Heart right ventricle (tissue), 16 donors: ENCODE data around the gene GIPC3. TPM values are rescaled to one million over a fixed set of nuclear protein-coding genes. Genes with fewer than 3 reads are reported as not detected.

Experiments used
- ATAC-seq, 8 donors: fragments of 200-7000 bp; cut with Tn5 transposase; one replicate each; pipeline ENCODE4 v1.9.1; 2020; ENCODE audit warnings: mild to moderate bottlenecking in 8 of 8, moderate library complexity in 8 of 8, moderate number of reproducible peaks in 1 of 8
- DNase-seq, 2 donors: peaks; one replicate each; pipeline ENCODE4 v3.0.0-alpha.2; 2020
- H3K27ac ChIP-seq, 10 donors: fragments of 200-600 bp; sonication (generic) in 2 of 10; one replicate each; pipeline versions ENCODE4 v1.5.0 to v1.8.0; 2020 to 2022; ENCODE audit warnings: mild to moderate bottlenecking in 3 of 10
- H3K27me3 ChIP-seq, 7 donors: fragments of 200-600 bp; one replicate each; pipeline ENCODE4 v1.8.0; 2021 to 2022; ENCODE audit warnings: mild to moderate bottlenecking in 2 of 7
- H3K36me3 ChIP-seq, 9 donors: fragments of 200-600 bp; sonication (generic) in 1 of 9; one replicate each; pipeline versions ENCODE4 v1.5.0 to v1.8.0; 2020 to 2022; ENCODE audit warnings: mild to moderate bottlenecking in 2 of 9
- H3K4me1 ChIP-seq, 9 donors: fragments of 200-600 bp; sonication (generic) in 1 of 9; one replicate each; pipeline versions ENCODE4 v1.5.0 to v1.8.0; 2020 to 2022; ENCODE audit warnings: mild to moderate bottlenecking in 4 of 9
- H3K4me3 ChIP-seq, 10 donors: fragments of 200-600 bp; sonication (generic) in 2 of 10; one replicate each; pipeline versions ENCODE4 v1.5.0 to v1.8.0; 2020 to 2022; ENCODE audit warnings: mild to moderate bottlenecking in 7 of 10, moderate library complexity in 2 of 10
- H3K9me3 ChIP-seq, 11 donors: fragments of 200-600 bp in 10 of 11; sonication (generic) in 2 of 11; one replicate each; pipeline versions ENCODE4 v1.5.0 to v1.8.0; 2013 to 2022; ENCODE audit warnings: mild to moderate bottlenecking in 2 of 11, control low read depth in 1 of 11, moderate library complexity in 1 of 11
- WGBS, 2 donors: extraction: QIAGEN DNeasy Blood & Tissue Kit; methylation state at CpG; one replicate each; pipeline ENCODE4 v1.1.7; 2013; ENCODE audit warnings: inconsistent platforms in 1 of 2; 5-methylcytosine and 5-hydroxymethylcytosine counted together
- intact Hi-C, 10 donors: fragments of 100-400 bp; cut with DNase I; formaldehyde crosslinking; loops; one replicate each; pipeline versions ENCODE4 v1.11.1 to v1.14.2; 2022
- polyA plus RNA-seq, 2 donors: library from polyadenylated mRNA; stranded (reverse); fragments of 200-250 nt; gene quantifications; one replicate each; pipeline ENCODE4 v1.2.3, GENCODE V29; 2013
- total RNA-seq, 10 donors: library from RNA; stranded (reverse); fragmentation: NEBNext Ultra II Directional in 3 of 10; extraction: Animal tissue kit (Norgen Biotek cat#: 25700) in 3 of 10; gene quantifications; one replicate each; pipeline versions ENCODE4 v1.2.1 to v1.2.4, GENCODE V29; 2021 to 2023
- TF ChIP-seq, protein P1 (sequence below), 9 donors: fragments of 200-600 bp; sonication (generic) in 2 of 9; IDR thresholded peaks; one replicate each; pipeline versions ENCODE4 v1.5.0 to v1.8.0; 2021 to 2022; ENCODE audit warnings: antibody characterized with exemption in 9 of 9, mild to moderate bottlenecking in 5 of 9, moderate library complexity in 1 of 9
- donor health status: Arrhythmogenic right ventricular cardiomyopathy.
- donor health status: ischemic (EF 13 %, LVEDD 7.1; RV severe dilation, severe dysfunction).
- donor health status: healthy with polysubstance abuse.
- donor health status: DM: no; HTN: yes; CAD: no.
- donor health status: DM: no; HTN: no; CAD: no.
- donor health status: ischemic (EF 25% LVEDD 6.9; RV normal size, moderate dysfunction).
- donor health status: ischemic (EF 25% LVEDD 5.7; RV mildly dilated, moderate dysfunction).
- donor health status: healthy.
- donor health status: DM: yes; HTN: yes; CAD: no.
- donor health status: Ischemic cardiomyopathy.
- donor health status: ischemic (EF 35%, LVEDD 5.7; RV mildly dilated, moderate dysfunction).
- donor health status: nonischemic (EF 11% LVEDD 7.7; RV severe dilation, severe dysfunction).
- donor health status: DM: yes; HTN: yes; CAD: no.
- donor health status: PGD.
- donor health status: ischemic (EF 29% LVEDD 5.4; RV normal size, mild dysfunction).
- donor health status: nonischemic (EF 23%, LVEDD 6.1; RV moderate dilation, normal function).

GIPC3 gene
- total and polyA plus RNA-seq, 12 donors = 0.90 to 2.8 (median 2.1) TPM

DNA sequence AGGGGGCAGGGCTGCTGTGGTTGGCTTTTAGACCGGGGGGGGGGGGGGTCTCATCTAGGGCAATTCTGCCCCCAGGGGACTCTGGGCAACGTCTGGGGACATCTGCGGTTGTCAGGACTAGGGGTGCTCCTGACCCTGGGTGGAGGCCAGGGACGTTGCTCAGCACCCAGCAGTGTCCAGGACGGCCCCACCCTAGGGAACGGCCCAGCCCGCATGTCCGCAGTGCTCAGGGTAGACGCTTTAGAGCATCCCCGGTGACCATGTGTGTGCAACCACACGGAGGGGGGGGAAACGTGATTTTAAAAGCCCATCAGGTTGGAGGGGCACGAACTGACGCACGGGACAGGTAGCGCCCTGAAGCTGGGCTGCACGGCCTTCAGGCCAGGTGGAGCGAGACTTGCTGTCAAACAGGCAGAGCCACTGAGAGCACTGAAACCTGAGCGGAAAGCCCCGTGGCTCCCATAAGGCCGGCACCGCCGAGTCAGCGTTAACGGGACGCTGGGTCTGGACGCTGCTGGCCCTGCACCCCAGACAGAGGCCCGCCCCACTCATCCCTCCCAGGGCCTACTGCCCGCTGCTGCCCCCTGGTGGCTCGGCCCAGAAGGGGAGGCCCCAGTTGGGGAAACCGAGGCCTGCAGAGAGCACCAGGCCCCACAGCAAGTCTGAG, 33.0 kb downstream of the GIPC3 start:
- ATAC-seq (peak; percentile 72 to 93 (median 88)), DNase-seq (peak; percentile 64 to 77)
- H3K27ac ChIP-seq = peak overlapping the region in 8 of 10 donors; percentile 15 to 74 (median 56)
- H3K4me1 ChIP-seq = peaks cover 0 to 20% (median 14%) of the 10 kb centered on the region in 9 donors
- H3K9me3 ChIP-seq = no peaks in the 10 kb centered on the region
- TF ChIP-seq, protein P1, sequence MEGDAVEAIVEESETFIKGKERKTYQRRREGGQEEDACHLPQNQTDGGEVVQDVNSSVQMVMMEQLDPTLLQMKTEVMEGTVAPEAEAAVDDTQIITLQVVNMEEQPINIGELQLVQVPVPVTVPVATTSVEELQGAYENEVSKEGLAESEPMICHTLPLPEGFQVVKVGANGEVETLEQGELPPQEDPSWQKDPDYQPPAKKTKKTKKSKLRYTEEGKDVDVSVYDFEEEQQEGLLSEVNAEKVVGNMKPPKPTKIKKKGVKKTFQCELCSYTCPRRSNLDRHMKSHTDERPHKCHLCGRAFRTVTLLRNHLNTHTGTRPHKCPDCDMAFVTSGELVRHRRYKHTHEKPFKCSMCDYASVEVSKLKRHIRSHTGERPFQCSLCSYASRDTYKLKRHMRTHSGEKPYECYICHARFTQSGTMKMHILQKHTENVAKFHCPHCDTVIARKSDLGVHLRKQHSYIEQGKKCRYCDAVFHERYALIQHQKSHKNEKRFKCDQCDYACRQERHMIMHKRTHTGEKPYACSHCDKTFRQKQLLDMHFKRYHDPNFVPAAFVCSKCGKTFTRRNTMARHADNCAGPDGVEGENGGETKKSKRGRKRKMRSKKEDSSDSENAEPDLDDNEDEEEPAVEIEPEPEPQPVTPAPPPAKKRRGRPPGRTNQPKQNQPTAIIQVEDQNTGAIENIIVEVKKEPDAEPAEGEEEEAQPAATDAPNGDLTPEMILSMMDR (IDR thresholded peaks at IDR 0.05) = peak; percentile 88 to 99 (median 96)
- peaks cover 0 to 82% (median 5%) of the 10 kb centered on the region in 9 donors for H3K36me3 ChIP-seq
- intact Hi-C loops = loop anchor here (1.0 to 10.0 kb wide), 10 partner anchors 31 to 311 kb away; no protein-coding TSS in a partner anchor
- H3K4me3 ChIP-seq = peak overlapping the region in 8 of 10 donors; percentile 16 to 45 (median 36)
- WGBS, 2 donors = 34 to 46% methylated on average over 31 of the region's 31 CpGs
- H3K27me3 ChIP-seq = no peaks in the 10 kb centered on the region

DNA sequence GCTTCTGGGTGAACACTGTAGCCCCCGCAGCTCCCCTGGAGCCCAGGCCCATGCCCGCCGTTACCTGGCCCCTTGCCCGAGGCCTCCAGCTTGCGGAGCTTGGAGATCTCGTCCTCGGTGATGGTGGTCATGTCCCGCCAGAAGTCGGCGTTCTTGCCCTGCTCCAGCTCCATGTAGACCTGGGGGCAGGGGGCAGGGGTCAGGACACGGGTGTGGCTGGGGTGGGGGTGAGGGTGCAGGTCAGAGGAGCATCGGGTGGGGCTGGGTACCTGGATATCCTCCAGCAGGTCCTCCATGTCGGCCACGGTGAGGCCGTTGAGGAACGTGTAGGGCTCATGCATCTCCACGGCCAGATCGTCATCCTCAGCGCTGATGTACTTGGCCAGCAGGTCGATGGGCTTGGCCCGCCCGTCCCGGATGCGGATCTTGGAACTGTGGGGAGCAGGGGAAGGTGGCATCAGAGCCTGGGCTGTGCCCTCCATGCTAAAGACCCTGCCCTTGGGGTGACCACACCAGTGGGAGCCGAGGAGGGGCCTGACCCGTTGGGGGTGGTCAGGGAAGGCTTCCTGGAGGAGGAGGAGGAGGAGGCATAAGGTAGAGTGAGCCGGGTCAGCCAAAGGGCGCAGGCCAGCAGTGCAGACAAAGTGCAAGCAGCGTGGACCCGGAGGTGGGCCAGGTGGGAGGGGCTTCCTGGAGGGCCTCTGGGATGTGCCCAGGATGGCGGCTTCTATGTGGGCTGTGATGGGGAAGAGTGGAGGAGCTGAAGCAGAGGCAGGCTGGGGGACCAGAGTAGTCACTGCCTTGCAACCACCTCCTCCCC, 33.7 kb downstream of the GIPC3 start:
- H3K36me3 ChIP-seq = peaks cover 0 to 84% (median 5%) of the 10 kb centered on the region in 9 donors
- H3K9me3 ChIP-seq = no peaks in the 10 kb centered on the region
- no peaks in the 10 kb centered on the region for H3K27me3 ChIP-seq
- intact Hi-C loops = loop anchor here (1.0 to 10.0 kb wide), 10 partner anchors 32 to 312 kb away; no protein-coding TSS in a partner anchor
- TF ChIP-seq, protein P1 (IDR thresholded peaks at IDR 0.05) = peak in 4 of 9 donors; percentile 6 to 37 (median 19)
- ATAC-seq (peak in 1 of 8 donors; percentile 5), DNase-seq (peak in 1 of 2 donors; percentile 13)
- H3K4me1 ChIP-seq = peaks cover 0 to 20% (median 14%) of the 10 kb centered on the region in 9 donors
- H3K4me3 ChIP-seq = peak overlapping the region in 1 of 10 donors; percentile 42
- H3K27ac ChIP-seq = no peak overlapping the region
- WGBS, 2 donors = 88 to 90% methylated on average over 31 of the region's 31 CpGs

DNA sequence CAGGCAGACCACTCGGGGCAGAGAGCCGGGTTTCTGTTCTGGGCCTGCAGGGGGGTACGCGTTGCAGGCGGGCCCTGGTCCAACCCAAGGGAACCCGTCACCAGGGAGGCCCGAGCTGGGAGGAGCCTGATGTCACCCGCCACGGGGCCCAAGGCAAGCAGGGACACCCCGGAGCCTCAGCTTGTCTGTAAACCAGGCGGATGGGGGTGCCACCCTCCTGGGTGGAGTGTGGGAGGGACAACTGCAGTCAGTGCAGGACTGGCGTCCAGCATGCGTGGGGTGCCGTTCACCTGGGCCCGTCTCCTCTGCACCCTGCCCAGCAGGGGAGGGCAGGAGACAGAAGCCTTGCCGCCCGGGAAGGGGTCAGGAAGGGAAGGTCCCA, 34.3 kb downstream of the GIPC3 start:
- no peaks in the 10 kb centered on the region for H3K27me3 ChIP-seq
- DNase-seq = peak in 1 of 2 donors; percentile 13
- no peaks in the 10 kb centered on the region for H3K9me3 ChIP-seq
- intact Hi-C loops = loop anchor here (2.0 to 10.0 kb wide), 10 partner anchors 33 to 312 kb away; partner anchors contain the start of gene HMG20B (in 1 of the 10)
- TF ChIP-seq, protein P1 (IDR thresholded peaks at IDR 0.05) = no peak
- no peak for ATAC-seq
- no peak overlapping the region for H3K27ac ChIP-seq
- peaks cover 0 to 25% (median 14%) of the 10 kb centered on the region in 9 donors for H3K4me1 ChIP-seq
- no peak overlapping the region for H3K4me3 ChIP-seq
- WGBS, 2 donors = 82 to 89% methylated on average over 17 of the region's 17 CpGs
- peaks cover 0 to 83% (median 5%) of the 10 kb centered on the region in 9 donors for H3K36me3 ChIP-seq
